GM18867 (cell line): ENCODE results near the gene PERM1.

Experiments used
- ATAC-seq: cut with Tn5 transposase; IDR thresholded peaks from one replicate; pipeline ENCODE4 v1.9.1; 2021; ENCODE audit warnings: mild to moderate bottlenecking, moderate library complexity; ENCODE audit not compliant: unreplicated experiment

PERM1 gene

DNA sequence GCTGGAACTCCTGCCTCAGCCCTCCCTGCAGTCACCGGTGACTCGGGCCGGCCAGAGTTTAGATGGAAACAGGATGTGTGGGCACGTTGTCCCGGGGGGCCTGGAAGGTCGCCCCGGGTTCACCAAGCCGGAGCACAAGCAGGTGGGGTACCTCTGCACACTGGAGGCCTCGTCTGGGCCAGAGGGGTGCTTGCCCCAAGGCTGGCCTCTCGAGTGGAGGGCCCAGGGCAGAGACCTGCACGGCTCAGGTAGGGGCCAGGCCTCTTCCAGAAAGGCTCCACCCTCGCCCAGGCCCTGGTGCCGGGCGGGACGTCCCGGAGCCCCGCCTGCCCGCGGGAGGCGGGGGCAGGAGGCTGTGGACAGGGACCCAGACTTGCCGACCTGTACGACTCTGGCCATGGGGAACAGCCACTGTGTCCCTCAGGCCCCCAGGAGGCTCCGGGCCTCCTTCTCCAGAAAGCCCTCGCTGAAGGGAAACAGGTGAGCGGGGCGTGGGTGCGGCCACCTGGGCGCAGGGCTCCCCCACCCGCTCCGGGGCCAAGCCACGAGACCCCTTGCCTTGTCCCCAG, 15.7 kb downstream of the PERM1 start, which contains the start of gene PLEKHN1:
PLEKHN1 (plus strand) TSS at position 348 of the 569 bp plus-strand sequence; CDS start at position 398, 50 bp downstream.
- ATAC-seq = peak; percentile 32

DNA sequence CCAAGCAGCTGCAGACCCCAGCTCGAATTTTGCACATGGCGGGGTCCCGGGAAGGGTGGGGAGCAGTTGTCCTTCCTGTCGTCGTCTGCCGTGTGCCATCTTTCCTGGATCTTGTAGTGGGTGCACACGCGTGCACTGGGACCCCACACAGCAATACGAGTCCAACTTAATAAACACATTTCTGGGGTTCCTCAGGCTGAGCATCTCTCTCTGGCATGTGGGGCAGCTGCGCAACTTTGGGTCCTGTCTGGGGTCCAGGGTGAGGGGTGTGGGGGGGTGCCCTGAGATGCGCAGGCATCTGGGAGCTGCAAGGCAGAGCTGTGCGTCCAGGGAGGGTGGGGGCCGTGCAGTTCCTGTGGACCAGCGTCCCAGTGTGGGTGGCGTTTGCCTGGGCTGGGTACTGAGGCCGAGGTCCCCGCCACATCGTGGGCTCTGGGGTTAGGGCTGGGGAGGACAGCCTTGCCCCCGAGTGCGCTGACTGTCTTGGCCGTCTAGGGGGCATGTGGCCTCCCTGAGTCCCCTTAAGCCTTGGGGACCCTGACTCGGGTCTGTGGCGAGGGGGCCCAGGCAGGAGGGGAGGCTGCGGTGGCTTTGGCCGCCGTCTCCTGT, 16.3 kb downstream of the PERM1 start:
- ATAC-seq = no peak

DNA sequence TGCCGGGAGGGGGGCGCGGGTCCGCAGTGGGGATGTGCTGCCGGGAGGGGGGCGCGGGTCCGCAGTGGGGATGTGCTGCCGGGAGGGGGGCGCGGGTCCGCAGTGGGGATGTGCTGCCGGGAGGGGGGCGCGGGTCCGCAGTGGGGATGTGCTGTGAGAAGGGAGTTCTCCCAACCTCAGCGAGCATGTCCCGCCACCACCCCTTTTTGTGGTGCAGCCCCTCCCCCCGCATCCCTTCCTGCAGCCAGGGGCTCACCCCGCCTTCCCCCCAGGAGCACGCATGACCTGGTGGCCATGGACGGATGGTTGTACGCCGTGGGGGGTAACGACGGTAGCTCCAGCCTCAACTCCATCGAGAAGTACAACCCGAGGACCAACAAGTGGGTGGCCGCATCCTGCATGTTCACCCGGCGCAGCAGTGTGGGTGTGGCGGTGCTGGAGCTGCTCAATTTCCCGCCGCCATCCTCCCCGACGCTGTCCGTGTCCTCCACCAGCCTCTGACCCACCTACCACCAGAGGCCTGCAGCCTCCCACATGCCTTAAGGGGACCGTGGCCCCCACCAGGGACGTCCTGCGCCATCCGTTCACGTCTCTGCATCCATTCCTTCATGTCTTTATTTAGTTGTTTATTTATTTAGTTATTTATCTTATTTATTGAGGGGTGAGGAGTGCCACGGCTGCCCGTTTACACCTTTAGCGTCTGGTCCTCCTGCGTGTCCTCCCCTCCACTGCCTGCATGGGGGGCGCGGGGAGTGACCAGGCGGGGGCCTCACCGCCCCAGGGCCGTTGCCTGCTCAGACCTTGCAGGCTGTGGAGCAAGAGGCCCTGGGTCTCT, 17.0 kb downstream of the PERM1 start:
- no peak for ATAC-seq

DNA sequence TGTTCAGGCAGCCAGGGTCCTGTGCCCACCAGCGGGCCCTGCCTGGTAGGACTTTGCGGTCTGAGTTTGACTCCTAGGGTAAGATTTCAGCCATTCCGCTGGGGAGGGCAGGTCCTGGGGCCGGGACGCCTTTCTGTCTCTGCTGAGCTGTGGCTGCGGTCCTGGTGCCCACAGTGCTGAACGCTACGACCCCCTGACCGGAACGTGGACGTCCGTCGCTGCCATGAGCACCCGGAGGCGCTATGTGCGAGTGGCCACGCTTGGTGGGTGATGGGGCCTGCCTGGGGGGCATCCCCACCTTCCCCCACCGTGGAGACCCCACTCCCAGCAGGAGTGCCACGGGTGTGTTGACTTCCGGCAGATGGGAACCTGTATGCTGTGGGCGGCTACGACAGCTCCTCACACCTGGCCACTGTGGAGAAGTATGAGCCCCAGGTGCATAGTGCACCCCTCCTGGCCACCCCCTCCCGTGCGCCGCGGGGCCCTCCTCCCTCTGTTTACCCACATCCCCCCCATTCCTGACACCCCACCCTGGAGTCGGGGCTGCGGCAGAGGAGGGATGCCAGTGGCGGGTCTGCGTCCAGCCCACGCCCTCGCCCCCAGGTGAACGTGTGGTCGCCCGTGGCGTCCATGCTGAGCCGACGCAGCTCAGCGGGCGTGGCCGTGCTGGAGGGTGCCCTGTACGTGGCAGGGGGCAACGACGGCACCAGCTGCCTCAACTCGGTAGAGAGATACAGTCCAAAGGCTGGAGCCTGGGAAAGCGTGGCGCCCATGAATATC, 18.0 kb downstream of the PERM1 start:
- ATAC-seq = no peak

DNA sequence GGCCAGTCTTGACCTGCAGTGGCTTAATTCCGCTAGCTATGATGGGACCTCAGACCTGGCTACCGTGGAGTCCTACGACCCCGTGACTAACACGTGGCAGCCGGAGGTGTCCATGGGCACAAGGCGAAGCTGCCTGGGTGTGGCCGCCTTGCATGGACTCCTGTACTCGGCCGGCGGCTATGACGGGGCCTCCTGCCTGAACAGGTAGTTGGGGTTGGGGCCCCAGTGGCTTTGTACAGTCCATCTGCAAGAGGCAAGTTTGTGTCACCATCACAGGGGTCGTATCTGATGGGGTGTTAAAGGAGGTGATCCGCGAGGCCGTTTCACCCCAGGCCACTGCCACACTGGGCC, 18.6 kb downstream of the PERM1 start:
- no peak for ATAC-seq

DNA sequence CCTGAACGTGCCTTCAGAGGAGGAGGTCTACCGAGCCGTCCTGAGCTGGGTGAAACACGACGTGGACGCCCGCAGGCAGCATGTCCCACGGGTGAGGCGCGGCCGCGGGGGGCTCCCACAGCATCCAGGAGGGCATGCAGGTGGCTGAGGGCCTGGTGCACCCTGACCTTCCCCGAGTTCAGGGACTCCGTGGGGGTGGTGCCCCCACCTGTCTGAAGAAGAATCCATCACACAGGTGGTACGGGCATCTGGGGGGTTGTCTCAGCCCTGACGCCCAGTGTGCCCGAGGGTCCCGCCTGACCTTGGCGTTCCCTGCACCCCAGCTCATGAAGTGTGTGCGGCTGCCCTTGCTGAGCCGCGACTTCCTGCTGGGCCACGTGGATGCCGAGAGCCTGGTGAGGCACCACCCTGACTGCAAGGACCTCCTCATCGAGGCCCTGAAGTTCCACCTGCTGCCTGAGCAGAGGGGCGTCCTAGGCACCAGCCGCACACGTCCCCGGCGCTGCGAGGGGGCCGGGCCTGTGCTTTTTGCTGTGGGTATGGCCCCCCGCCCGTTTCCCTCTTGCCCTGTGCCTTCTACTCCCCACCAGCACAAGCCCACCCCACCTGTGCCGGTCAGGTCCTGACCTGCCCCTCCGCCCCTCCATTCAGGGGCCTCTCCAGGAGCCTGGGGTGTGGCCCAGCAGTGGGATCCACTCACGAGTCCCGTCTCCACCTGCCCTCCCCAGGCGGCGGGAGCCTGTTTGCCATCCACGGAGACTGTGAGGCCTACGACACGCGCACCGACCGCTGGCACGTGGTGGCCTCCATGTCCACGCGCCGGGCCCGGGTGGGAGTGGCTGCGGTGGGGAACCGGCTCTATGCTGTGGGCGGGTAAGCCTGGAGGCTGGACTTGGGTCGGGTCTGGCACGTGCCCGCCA, 19.3 kb downstream of the PERM1 start:
- ATAC-seq = no peak

DNA sequence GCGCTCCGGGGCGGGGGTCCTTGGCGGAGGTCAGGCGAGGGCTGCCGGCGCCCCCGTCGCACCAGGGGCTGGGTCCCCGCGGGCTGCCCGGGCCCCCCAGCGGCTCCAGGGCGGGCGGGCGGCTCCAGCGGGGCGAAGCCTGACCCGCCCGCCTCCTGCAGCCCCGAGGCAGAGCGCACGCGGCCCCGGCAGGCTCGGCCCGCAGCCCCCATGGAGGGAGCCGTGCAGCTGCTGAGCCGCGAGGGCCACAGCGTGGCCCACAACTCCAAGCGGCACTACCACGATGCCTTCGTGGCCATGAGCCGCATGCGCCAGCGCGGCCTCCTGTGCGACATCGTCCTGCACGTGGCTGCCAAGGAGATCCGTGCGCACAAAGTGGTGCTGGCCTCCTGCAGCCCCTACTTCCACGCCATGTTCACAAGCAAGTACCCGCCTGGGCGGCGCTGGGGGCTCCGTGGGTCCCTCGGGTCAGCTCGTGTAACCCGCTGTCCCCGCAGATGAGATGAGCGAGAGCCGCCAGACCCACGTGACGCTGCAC, 20.7 kb downstream of the PERM1 start:
- ATAC-seq = no peak

DNA sequence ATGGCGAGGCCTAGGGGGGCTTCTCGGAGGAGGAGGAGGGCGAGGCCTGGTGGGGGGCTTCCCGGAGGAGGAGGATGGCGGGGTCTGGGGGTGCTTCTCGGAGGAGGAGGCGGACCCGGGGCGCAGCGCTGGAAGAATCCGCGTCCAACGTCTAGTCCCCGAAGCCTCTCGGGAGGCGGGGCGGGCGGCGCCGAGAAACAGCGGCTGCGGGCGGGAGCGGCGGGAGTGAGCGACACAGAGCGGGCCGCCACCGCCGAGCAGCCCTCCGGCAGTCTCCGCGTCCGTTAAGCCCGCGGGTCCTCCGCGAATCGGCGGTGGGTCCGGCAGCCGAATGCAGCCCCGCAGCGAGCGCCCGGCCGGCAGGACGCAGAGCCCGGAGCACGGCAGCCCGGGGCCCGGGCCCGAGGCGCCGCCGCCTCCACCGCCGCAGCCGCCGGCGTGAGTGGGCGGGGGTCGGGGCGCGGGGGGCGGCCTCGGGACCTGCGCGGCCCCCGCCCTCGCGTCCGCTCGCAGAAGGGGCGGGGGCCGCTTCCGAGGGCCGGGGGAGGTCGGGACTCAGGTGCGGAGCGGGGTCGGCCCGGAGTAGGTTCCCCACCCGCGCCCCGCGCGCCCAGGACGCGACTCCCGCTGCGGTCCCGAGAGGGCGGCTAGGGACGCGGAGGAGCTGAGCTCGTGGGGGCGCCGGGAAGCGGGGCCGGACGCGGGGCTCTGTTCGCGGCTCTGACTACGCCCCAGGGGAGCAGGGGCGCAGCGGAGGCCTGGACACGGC, 21.3 kb downstream of the PERM1 start, which contains the start of gene KLHL17:
KLHL17 (plus strand) TSS at position 222 of the 769 bp plus-strand sequence; CDS start at position 332, 110 bp downstream.
- peak; percentile 42 for ATAC-seq

DNA sequence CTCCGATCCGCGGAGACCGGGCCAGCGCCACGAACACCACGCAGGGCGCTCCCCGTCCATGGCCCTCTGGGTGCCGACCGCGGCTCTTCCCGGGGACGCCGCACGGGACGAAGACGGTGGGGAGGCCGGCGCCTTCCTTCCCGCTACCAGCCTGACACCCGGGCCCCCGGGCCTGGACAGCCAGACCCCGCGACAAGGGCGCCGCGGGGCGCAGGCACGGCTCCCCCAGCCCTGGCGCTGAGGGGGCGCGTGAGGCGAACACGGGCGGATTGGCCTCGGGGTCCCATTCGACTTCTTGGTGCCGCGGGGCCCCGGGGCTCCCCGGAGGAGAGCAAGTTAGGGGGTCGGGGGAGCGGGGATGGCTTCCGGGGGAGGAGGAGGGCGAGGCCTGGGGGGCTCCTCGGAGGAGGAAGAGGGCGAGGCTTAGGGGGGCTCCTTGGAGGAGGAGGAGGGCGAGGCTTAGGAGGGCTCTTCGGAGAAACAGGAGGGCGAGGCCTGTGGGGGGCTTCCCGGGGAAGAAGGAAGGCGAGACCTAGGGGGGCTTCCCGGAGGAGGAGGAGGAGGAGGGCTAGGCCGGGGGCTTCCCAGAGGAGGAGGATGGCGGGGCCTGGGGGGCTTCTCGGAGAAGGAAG, 22.0 kb downstream of the PERM1 start:
- ATAC-seq = no peak

DNA sequence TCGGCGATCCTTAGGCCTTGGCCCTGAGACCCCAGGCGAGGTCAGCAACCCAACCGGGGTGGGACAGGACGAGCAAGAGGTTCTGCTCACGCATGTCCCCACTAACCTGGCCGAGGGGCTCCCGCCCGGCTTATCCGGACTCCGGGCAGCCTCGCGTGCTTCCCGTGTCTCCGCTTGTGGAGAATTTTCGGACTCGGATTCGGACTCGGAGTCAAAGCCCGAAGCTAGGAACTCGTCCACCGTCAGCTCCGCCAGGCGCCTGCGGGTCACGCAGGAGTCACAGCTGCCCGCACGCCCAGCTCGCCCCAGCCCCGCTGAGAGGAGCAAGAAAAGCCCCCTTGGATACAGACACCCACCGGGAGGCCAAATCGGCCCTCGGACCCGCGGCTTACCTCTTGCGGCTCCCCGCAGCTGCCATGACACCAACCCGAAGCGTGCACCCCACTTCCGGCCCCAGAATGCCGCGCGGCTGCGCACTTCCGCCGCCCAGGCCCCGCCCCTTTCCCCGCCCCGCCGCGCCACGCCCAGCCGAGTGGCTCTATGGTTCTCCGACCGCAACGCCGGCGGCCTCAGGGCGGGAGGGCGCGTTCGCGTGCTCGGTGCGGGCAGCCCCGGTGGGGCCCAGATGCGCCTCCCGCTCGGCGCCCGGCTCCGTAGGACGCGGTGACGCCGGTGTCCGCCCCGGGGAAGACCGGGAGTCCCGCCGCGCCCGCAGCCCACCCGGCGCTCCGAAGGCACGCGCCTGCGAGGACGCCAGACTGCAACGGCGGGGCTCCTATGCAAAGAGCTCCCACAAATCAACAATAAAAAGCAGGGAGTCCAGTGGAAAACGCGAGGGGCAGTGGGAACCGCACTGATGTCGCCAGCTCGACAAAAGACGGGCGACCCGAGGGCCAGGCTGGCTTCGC, 22.8 kb downstream of the PERM1 start, which contains the start of gene NOC2L:
NOC2L (minus strand) TSS at position 434 of the 908 bp plus-strand sequence; CDS start at position 418, 16 bp downstream.
- peak; percentile 67 for ATAC-seq

DNA sequence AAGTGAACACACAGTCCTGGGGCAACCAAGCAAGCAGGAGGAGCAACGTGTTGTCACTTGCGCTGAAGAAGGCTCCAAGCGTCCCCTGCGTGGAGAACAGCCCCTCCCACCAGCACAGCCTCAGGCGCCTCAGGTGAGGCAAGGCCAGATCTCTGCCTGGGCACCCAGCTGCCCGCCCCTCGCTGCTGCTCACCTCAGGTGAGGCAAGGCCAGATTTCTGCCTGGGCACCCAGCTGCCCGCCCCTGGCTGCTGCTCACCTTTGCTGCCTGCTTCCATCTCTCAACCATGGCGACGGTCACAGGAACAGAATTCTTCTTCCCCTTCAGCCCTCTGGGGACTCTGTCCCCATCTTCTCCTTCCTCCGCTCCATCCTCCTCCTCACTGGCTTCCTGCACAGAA, 25.3 kb downstream of the PERM1 start:
- no peak for ATAC-seq

DNA sequence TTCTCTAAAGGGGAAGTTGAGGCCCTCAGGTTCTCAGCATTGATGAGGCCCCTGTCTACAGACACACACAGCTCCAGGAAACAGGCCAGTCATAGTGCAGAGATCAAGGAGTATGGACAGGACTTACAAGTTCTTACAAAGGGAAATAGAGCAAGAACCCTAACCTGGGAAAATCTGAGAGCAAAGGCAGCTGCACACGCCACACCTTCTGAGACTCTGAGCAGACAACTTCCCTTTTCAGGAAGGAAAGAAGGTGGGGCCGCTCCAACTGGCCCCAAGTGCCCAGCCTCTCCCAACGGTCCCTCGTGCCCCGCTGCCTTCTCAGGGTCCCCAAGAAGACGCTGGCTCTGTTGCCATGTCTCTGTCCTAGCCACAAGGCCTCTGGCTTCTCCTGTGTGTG, 26.4 kb downstream of the PERM1 start:
- no peak for ATAC-seq

DNA sequence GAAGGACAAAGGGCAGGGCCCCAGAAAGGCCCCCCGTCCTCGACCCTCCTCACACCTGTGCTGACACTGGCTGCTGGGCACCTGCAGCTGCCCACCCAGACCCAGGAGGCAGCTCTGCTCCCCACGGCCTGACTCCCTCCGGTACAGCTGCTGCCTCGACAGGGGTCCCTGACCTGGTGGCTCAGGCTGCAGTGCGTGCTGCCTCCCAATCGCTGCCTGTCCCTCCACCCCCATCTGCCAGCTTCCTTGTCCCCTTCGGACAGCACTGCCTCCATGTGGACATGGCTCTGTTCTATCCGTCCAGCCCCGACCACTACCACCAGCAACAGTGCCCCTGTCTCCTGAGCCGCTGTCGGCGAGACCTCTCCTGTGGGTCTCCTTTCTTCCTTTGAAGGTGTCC, 27.0 kb downstream of the PERM1 start:
- ATAC-seq = no peak

DNA sequence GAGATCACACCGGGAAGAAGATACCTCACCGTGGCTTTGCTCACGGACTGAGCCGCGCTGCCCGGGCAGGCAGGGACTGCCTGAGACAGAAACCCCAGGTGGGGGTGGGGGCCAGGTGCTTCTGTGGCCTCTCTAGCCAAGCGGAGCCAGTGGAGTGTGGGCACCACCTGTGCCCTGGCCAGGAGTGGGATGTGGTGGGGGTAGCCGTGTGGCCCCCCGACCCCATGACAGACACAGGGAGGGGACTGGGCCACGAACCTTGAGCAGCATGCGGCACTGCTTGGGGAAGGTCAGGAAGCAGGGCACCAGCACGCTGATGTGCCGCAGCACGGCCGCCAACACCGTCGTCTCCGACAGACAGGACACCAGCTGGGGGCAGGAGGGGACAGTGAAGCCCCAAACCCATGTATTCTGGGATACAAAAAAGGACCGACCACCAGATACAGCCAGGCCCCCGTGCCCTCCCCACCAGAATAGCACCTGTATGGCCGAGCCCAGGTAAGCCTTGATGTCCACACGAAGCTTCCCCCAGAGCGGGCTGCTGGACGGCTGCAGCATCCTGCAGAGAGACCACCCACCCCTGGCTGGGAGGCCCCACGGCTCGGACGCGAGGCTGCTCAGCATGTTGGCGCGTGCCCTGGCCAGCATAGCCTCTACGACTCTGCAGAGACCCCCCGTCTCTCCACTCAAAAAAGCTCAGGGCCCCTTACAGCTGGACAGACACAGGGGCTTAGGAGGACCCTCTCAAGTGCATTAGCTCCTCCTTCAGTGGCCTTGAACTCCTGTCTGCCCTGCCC, 28.2 kb downstream of the PERM1 start:
- ATAC-seq = no peak

DNA sequence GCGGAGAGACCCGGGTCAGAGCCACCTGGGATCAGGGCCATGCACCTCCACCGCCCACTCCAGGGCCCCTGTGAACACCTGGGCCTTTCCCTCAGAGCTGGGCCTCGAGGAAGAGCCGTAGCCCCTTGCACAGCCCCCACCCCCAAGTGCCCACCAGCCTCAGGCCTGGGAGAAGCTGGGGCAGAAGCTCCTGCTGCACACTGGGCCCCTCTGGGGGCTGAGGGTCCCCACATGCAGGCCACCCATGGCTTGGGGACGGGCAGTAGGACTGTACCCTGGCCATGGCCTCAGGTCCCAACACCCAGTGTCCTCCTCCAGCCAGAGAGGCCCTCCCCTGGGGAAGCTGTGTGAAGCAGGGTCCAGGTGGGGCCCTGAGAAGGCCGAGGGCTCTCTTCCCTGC, 29.3 kb downstream of the PERM1 start:
- no peak for ATAC-seq

DNA sequence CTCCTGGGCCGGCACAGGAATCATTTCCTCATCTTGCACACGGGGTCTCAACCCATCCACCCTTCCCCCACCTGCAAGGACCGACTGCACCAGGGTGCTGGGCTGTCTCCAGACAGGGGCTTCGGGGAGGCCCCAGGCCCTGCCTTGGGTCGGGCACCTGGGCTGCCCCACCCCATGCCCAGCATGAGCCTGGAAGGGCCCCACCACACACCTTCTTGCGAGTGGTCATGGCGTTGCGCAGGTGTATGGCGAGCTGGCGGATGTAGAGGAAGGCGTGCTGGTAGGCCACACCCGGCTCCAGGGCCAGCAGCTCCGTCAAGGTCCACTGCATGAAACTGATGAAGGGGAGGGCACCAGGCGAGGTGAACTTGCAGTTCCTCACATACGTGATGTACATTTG, 29.7 kb downstream of the PERM1 start:
- no peak for ATAC-seq

DNA sequence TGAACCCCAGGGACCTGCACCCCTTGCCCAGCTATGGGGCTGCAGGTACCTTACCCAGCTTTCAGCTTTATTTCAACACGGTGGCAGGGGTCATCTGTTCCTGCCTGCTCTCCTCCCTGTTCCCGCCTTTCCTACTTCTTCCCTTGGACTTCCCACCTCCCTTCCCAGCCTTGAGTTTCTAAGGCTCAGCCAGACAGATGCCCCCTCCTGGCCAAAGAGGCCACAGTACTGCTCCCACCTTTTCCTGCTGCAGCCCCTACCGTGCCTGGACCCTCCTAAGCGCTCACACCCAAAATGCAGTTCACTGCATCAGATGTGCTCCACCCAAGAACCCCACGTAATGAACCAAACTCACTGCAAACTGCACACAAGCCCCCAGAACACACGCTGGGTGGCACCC, 30.5 kb downstream of the PERM1 start:
- ATAC-seq = no peak
